ENCODE results near the gene FBLN1. TPM values are rescaled to one million over a fixed set of nuclear protein-coding genes. Genes with fewer than 3 reads are reported as not detected.
A peak's percentile ranks its signal among the peaks of the same experiment; 100 is the strongest.
"Not testable (repeated sequence)": the region's sequence is repeated elsewhere in the genome, so short reads cannot be mapped to it uniquely, and the experiment has no call there.

Gene FBLN1
- total and polyA plus RNA-seq, 8 donors, result 38.8 to 416 (median 114) TPM

- TF ChIP-seq POLR2AphosphoS5 (IDR thresholded peaks at IDR 0.05), result peak; percentile 44 to 67 (median 55)
- peak in 5 of 7 experiments; percentile 74 to 83 (median 76) for TF ChIP-seq CTCF (IDR thresholded peaks at IDR 0.05)
- TF ChIP-seq POLR2A (IDR thresholded peaks at IDR 0.05), result no peak
- peak; percentile 6 for TF ChIP-seq EP300 (IDR thresholded peaks at IDR 0.05)
- Histone ChIP-seq H3K4me3 (peak overlapping the region in 2 of 4 donors; percentile 2 to 8), H3K9me3 (no peaks in the 10 kb centered on the region), H3K27ac (peak overlapping the region; percentile 62 to 86 (median 83)), H3K27me3 (peaks cover 0 to 6% (median 0%) of the 10 kb centered on the region in 3 donors), H3K4me1 (peaks cover 45 to 61% (median 56%) of the 10 kb centered on the region in 4 donors), H3K36me3 (peaks cover 0 to 6% (median 0%) of the 10 kb centered on the region in 4 donors)
- WGBS, 5 donors, result 27 to 33% (median 29%) methylated on average over 22 to 23 of the region's 23 CpGs
- DNase-seq, result peak; percentile 68 to 93
- intact Hi-C loops (cut with DNase I; ENCODE audit: low total_unique reads), result loop anchor here (5.0 kb wide), 1 partner anchor 111 kb away; no protein-coding TSS in a partner anchor
Observed at GRCh38 chr22:45553351-45554039, 50.8 kb downstream of the FBLN1 start.

GRCh38 chr22:45554040-45554406 lies 51.3 kb downstream of the FBLN1 start:
- no peak for TF ChIP-seq POLR2AphosphoS5 (IDR thresholded peaks at IDR 0.05)
- TF ChIP-seq CTCF (IDR thresholded peaks at IDR 0.05), result peak in 1 of 7 experiments; percentile 1
- Histone ChIP-seq H3K4me3 (peak overlapping the region in 2 of 4 donors; percentile 2 to 8), H3K4me1 (peaks cover 40 to 56% (median 53%) of the 10 kb centered on the region in 4 donors), H3K27me3 (peaks cover 0 to 6% (median 0%) of the 10 kb centered on the region in 3 donors), H3K27ac (peak overlapping the region in 4 of 5 donors; percentile 81 to 86 (median 83)), H3K36me3 (peaks cover 0 to 6% (median under 1%) of the 10 kb centered on the region in 4 donors), H3K9me3 (no peaks in the 10 kb centered on the region)
- intact Hi-C loops (cut with DNase I; ENCODE audit: low total_unique reads), result loop anchor here (5.0 kb wide), 1 partner anchor 112 kb away; no protein-coding TSS in a partner anchor
- 39 to 55% (median 52%) methylated on average over 13 to 16 of the region's 16 CpGs for WGBS, 5 donors
- DNase-seq, result no peak

GRCh38 chr22:45554861-45555260 lies 52.2 kb downstream of the FBLN1 start:
- Histone ChIP-seq H3K9me3 (peaks cover 0 to 6% (median 6%) of the 10 kb centered on the region in 4 donors), H3K27ac (peak overlapping the region in 3 of 5 donors; percentile 81 to 86 (median 83)), H3K4me3 (no peak overlapping the region), H3K4me1 (peaks cover 40 to 48% (median 46%) of the 10 kb centered on the region in 4 donors), H3K36me3 (peaks cover 0 to 6% (median 3%) of the 10 kb centered on the region in 4 donors), H3K27me3 (peaks cover 0 to 6% (median 0%) of the 10 kb centered on the region in 3 donors)
- DNase-seq, result peak in 1 of 2 donors; percentile 4
- TF ChIP-seq POLR2A (IDR thresholded peaks at IDR 0.05) (no peak), POLR2AphosphoS5 (IDR thresholded peaks at IDR 0.05) (no peak), EP300 (IDR thresholded peaks at IDR 0.05) (no peak), CTCF (IDR thresholded peaks at IDR 0.05) (no peak)
- intact Hi-C loops (cut with DNase I; ENCODE audit: low total_unique reads), result loop anchor here (5.0 kb wide), 1 partner anchor 113 kb away; no protein-coding TSS in a partner anchor
- 82 to 91% (median 90%) methylated on average over 18 to 19 of the region's 19 CpGs for WGBS, 5 donors

- intact Hi-C loops (cut with DNase I; ENCODE audit: low total_unique reads); H3K4me3 ChIP-seq; DNase-seq; H3K27ac ChIP-seq; H3K27me3 ChIP-seq: not testable (repeated sequence)
- 70 to 85% (median 81%) methylated on average over 6 to 7 of the region's 7 CpGs for WGBS, 5 donors
- H3K4me1 ChIP-seq, result peaks cover 13 to 17% (median 16%) of the 10 kb centered on the region in 4 donors
- H3K9me3 ChIP-seq, result peaks cover 0 to 18% (median 15%) of the 10 kb centered on the region in 4 donors
- peaks cover 0 to 12% (median 8%) of the 10 kb centered on the region in 4 donors for H3K36me3 ChIP-seq
Observed at GRCh38 chr22:45557926-45558325, 55.2 kb downstream of the FBLN1 start.

- Histone ChIP-seq H3K9me3 (peaks cover 0 to 18% (median 15%) of the 10 kb centered on the region in 4 donors), H3K36me3 (peaks cover 0 to 32% (median 22%) of the 10 kb centered on the region in 4 donors)
- H3K27me3 ChIP-seq; DNase-seq; H3K4me1 ChIP-seq; H3K27ac ChIP-seq; H3K4me3 ChIP-seq; intact Hi-C loops (cut with DNase I; ENCODE audit: low total_unique reads): not testable (repeated sequence)
- 88 to 95% (median 91%) methylated on average over 3 of the region's 3 CpGs for WGBS, 5 donors
Observed at GRCh38 chr22:45560092-45560491, 57.4 kb downstream of the FBLN1 start.

GRCh38 chr22:45560761-45561160 lies 58.1 kb downstream of the FBLN1 start:
- 89 to 96% (median 92%) methylated on average over 4 of the region's 4 CpGs for WGBS, 5 donors
- H3K36me3 ChIP-seq, result peaks cover 0 to 33% (median 24%) of the 10 kb centered on the region in 4 donors
- DNase-seq; H3K4me1 ChIP-seq; intact Hi-C loops (cut with DNase I; ENCODE audit: low total_unique reads); H3K4me3 ChIP-seq; H3K27ac ChIP-seq; H3K27me3 ChIP-seq: not testable (repeated sequence)
- peaks cover 0 to 18% (median 15%) of the 10 kb centered on the region in 4 donors for H3K9me3 ChIP-seq

All from stomach (tissue), 9 donors.